OCI-LY3 (cell line): ENCODE measurements around the gene RNF222.

Source experiments
- H2AFZ ChIP-seq: fragments of 200-600, 300-600 bp; shearing (Covaris generic); 2 replicates; pipeline ENCODE4 v1.6.0; 2014; ENCODE audit warnings: antibody characterized with exemption, low read depth, low read length
- H3K27ac ChIP-seq: fragments of 200-600, 300-600 bp; sonication (generic); 2 replicates; pipeline ENCODE4 v1.5.1; 2014; ENCODE audit warnings: mild to moderate bottlenecking, low read length, moderate library complexity, mixed read lengths
- H3K27me3 ChIP-seq: fragments of 200-600, 300-600 bp; sonication (generic); 2 replicates; pipeline ENCODE4 v1.6.1; 2014; ENCODE audit warnings: low read depth, low read length, mixed read lengths
- H3K36me3 ChIP-seq: fragments of 200-600, 300-600 bp; sonication (generic); replicated peaks from 2 replicates; pipeline ENCODE3; 2014; ENCODE audit warnings: low read depth, low read length, mixed read lengths
- H3K4me1 ChIP-seq: fragments of 300-600, 200-600 bp; sonication (generic); 2 replicates; pipeline ENCODE4 v1.6.1; 2014; ENCODE audit warnings: low read length, mixed read lengths
- H3K4me2 ChIP-seq: fragments of 200-600, 300-600 bp; sonication (generic); 2 replicates; pipeline ENCODE4 v1.6.1; 2014; ENCODE audit warnings: low read length, mixed read lengths
- H3K4me3 ChIP-seq: fragments of 300-600, 200-600 bp; sonication (generic); 2 replicates; pipeline ENCODE4 v1.5.1; 2014; ENCODE audit warnings: antibody characterized with exemption, mild to moderate bottlenecking, low read length, moderate library complexity
- H3K79me2 ChIP-seq: fragments of 300-600, 200-600 bp; shearing (Covaris generic); 2 replicates; pipeline ENCODE4 v1.6.1; 2014; ENCODE audit warnings: mild to moderate bottlenecking, low read length, mixed read lengths
- H3K9ac ChIP-seq: fragments of 300-600, 200-600 bp; shearing (Covaris generic); 2 replicates; pipeline ENCODE4 v1.6.0; 2014; ENCODE audit warnings: mild to moderate bottlenecking, low read length, moderate library complexity
- H3K9me3 ChIP-seq: fragments of 200-600, 300-600 bp; shearing (Covaris generic); 2 replicates; pipeline ENCODE4 v1.6.1; 2014; ENCODE audit warnings: low read length, mixed read lengths; ENCODE audit not compliant: insufficient read depth
- H4K20me1 ChIP-seq: fragments of 200-600, 300-600 bp; sonication (generic); 2 replicates; pipeline ENCODE4 v1.6.1; 2016; ENCODE audit warnings: low read length, mixed read lengths; ENCODE audit not compliant: insufficient read depth
- EZH2phosphoT487 ChIP-seq: fragments of 200-600 bp; shearing (Covaris generic); IDR thresholded peaks from 2 replicates; pipeline ENCODE4 v1.6.1; 2018; ENCODE audit warnings: antibody characterized with exemption, mixed run types, low read depth
- TF ChIP-seq, protein P1 (sequence below): fragments of 200-600, 300-600 bp; sonication (generic); IDR thresholded peaks from 2 replicates; pipeline ENCODE4 v1.5.1; 2014; ENCODE audit warnings: antibody characterized with exemption, low read length, low read depth

RNF222 gene

DNA sequence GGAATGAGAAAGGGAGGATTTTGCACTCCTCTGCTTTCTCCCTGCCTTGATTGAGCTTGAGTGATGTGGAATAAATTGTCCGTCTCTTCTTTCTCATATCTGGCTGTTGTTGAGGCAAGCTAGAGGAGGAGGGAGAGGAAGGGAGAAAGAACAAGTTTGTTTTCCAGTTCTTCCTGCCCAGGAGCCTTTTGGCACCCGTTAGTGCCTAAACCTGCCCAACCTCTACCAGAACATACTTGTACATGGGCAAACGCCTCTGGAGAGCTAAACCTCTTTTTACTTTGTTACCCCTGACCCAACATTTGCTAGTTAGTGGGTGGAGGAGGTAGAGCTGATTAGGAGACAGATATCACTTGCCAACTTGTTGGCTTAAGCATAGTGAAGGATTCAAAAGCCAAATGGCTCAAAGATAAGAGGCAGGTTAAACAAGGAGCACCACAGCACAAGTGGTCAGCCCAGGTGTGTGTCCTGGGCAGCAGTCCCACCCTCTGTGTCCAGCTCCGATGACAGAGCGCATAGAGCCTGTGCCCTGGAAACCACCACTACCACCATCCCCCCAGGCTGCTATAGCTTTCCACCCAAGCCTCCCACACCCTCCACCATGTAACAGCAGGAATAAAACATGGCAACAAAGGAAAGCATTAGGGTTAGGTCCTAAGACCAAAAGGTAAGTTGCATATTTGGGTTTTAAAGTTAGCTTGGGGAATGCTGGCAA, 51.5 kb downstream of the RNF222 start:
- H4K20me1 ChIP-seq = no peaks in the 10 kb centered on the region
- no peaks in the 10 kb centered on the region for H3K36me3 ChIP-seq
- H3K4me2 ChIP-seq = no peak overlapping the region
- H3K9me3 ChIP-seq = no peaks in the 10 kb centered on the region
- no peaks in the 10 kb centered on the region for H3K79me2 ChIP-seq
- H3K4me1 ChIP-seq = no peaks in the 10 kb centered on the region
- no peak overlapping the region for H3K4me3 ChIP-seq
- no peak overlapping the region for H3K9ac ChIP-seq
- H3K27ac ChIP-seq = no peak overlapping the region
- TF ChIP-seq, protein P1, sequence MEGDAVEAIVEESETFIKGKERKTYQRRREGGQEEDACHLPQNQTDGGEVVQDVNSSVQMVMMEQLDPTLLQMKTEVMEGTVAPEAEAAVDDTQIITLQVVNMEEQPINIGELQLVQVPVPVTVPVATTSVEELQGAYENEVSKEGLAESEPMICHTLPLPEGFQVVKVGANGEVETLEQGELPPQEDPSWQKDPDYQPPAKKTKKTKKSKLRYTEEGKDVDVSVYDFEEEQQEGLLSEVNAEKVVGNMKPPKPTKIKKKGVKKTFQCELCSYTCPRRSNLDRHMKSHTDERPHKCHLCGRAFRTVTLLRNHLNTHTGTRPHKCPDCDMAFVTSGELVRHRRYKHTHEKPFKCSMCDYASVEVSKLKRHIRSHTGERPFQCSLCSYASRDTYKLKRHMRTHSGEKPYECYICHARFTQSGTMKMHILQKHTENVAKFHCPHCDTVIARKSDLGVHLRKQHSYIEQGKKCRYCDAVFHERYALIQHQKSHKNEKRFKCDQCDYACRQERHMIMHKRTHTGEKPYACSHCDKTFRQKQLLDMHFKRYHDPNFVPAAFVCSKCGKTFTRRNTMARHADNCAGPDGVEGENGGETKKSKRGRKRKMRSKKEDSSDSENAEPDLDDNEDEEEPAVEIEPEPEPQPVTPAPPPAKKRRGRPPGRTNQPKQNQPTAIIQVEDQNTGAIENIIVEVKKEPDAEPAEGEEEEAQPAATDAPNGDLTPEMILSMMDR = no peak
- no peak for TF ChIP-seq EZH2phosphoT487
- H3K27me3 ChIP-seq = peaks cover 7% of the 10 kb centered on the region; the same call in 1 of the 2 replicates
- H2AFZ ChIP-seq = no peak overlapping the region

DNA sequence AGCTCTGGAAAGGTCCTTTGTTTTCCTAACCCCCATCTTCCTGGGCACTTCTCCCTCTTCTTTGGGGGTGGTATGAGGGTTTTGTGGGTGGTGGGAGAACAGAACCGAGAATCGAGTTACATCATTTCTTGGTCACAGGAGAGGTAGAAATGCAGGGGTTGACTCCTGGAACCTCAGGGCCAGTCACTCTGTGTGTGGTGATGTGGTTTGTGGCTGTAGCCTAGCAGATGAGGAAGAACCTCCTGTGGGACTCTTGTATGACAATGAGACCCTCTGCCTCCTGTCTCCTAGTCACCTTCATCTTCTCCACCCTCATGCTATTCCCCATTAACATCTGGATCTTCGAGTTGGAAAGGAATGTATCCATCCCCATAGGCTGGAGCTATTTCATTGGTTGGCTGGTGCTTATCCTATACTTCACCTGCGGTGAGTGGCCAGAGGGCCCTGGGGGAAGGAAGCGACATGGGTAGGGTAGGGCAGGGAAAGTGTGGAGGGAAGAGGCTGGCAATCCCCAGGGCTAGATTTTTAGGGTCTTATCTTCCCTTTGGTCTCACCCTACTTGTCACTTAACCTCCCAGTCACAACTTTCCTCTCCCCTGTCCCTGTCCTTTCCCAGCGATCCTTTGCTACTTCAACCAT, 52.5 kb downstream of the RNF222 start:
- no peaks in the 10 kb centered on the region for H3K36me3 ChIP-seq
- TF ChIP-seq, protein P1 = no peak
- TF ChIP-seq EZH2phosphoT487 = no peak

DNA sequence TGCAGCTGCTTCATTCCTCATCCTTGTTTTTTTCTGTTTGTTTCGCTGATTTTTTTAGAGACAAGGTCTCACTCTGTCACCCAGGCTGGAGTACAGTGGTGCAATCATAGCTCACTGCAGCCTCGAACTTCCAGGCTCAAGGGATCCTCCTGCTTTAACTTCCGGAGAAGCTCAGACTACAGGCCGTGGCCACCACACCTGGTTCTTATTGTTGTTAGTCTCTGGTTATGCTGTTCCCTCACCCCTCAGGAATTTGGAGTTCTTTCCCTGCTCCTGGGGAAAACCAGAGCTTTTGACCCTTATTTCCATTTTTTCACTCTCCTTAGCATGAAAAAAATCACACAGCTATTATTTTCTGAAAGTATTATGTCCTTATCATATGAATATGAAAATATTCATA, 56.2 kb downstream of the RNF222 start:
- no peak overlapping the region for H3K27ac ChIP-seq
- H3K9me3 ChIP-seq = no peaks in the 10 kb centered on the region
- H3K36me3 ChIP-seq = no peaks in the 10 kb centered on the region
- no peak overlapping the region for H3K4me3 ChIP-seq
- H3K4me1 ChIP-seq = peaks cover 9% of the 10 kb centered on the region; the same call in 1 of the 2 replicates
- no peaks in the 10 kb centered on the region for H3K79me2 ChIP-seq
- H3K9ac ChIP-seq = no peak overlapping the region
- TF ChIP-seq, protein P1 = no peak
- TF ChIP-seq EZH2phosphoT487 = no peak
- H2AFZ ChIP-seq = no peak overlapping the region
- no peak overlapping the region for H3K4me2 ChIP-seq
- no peaks in the 10 kb centered on the region for H4K20me1 ChIP-seq
- H3K27me3 ChIP-seq = peaks cover 7% of the 10 kb centered on the region; the same call in 1 of the 2 replicates

More for the DNA sequence above, 52.5 kb downstream of the RNF222 start:
- Histone ChIP-seq H3K79me2 (no peaks in the 10 kb centered on the region), H3K4me3 (no peak overlapping the region), H3K4me2 (no peak overlapping the region), H2AFZ (no peak overlapping the region), H3K9me3 (no peaks in the 10 kb centered on the region), H4K20me1 (no peaks in the 10 kb centered on the region), H3K9ac (no peak overlapping the region), H3K27ac (no peak overlapping the region), H3K27me3 (peaks cover 7% of the 10 kb centered on the region; the same call in 1 of the 2 replicates), H3K4me1 (no peaks in the 10 kb centered on the region)
